ENCODE results near the gene NUMA1.
A peak's percentile ranks its signal among the peaks of the same experiment; 100 is the strongest.

GRCh38 chr11:72123117-72123653, 42.8 kb upstream of the NUMA1 start:
- TF ChIP-seq FOXM1 (IDR thresholded peaks at IDR 0.05; ENCODE audit: borderline replicate concordance) (no peak), FOXK2 (IDR thresholded peaks at IDR 0.05) (no peak), SP1 (IDR thresholded peaks at IDR 0.05) (no peak), BHLHE40 (IDR thresholded peaks at IDR 0.05; ENCODE audit: borderline replicate concordance) (no peak), ELF4 (IDR thresholded peaks at IDR 0.05) (no peak), TARDBP (IDR thresholded peaks at IDR 0.05) (no peak), FOXA1 (IDR thresholded peaks at IDR 0.05) (no peak), SUZ12 (IDR thresholded peaks at IDR 0.05) (no peak), ZNF384 (IDR thresholded peaks at IDR 0.05) (no peak), NFRKB (IDR thresholded peaks at IDR 0.05) (no peak), PKNOX1 (IDR thresholded peaks at IDR 0.05) (peak; percentile 79), L3MBTL2 (conservative IDR thresholded peaks at IDR 0.05) (no peak), ARNT (IDR thresholded peaks at IDR 0.05) (no peak)

All from HEK293T (cell line).